ENCODE measurements around the gene PRKN.
A peak's percentile ranks its signal among the peaks of the same experiment; 100 is the strongest.

Gene PRKN

GRCh38 chr6:161682982-161683381, 1044.6 kb downstream of the PRKN start:
- no peak overlapping the region for H3K27ac ChIP-seq (ENCODE audit: low read length)
- H2AFZ ChIP-seq (ENCODE audit: low read length): no peak overlapping the region
- H3K4me3 ChIP-seq (ENCODE audit: low read length): no peak overlapping the region
- no peak overlapping the region for H3K4me2 ChIP-seq (ENCODE audit: low read depth, low read length)
- H3K79me2 ChIP-seq (ENCODE audit: low read length): no peaks in the 10 kb centered on the region
- no peak for TF ChIP-seq EZH2phosphoT487 (IDR thresholded peaks at IDR 0.05; ENCODE audit: low read length)
- TF ChIP-seq, protein P1, sequence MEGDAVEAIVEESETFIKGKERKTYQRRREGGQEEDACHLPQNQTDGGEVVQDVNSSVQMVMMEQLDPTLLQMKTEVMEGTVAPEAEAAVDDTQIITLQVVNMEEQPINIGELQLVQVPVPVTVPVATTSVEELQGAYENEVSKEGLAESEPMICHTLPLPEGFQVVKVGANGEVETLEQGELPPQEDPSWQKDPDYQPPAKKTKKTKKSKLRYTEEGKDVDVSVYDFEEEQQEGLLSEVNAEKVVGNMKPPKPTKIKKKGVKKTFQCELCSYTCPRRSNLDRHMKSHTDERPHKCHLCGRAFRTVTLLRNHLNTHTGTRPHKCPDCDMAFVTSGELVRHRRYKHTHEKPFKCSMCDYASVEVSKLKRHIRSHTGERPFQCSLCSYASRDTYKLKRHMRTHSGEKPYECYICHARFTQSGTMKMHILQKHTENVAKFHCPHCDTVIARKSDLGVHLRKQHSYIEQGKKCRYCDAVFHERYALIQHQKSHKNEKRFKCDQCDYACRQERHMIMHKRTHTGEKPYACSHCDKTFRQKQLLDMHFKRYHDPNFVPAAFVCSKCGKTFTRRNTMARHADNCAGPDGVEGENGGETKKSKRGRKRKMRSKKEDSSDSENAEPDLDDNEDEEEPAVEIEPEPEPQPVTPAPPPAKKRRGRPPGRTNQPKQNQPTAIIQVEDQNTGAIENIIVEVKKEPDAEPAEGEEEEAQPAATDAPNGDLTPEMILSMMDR (IDR thresholded peaks at IDR 0.05; ENCODE audit: low read length): no peak
- no peak for TF ChIP-seq EZH2 (optimal IDR thresholded peaks at IDR 0.05; ENCODE audit: low read depth, low read length)
- no peak overlapping the region for H3K9ac ChIP-seq (ENCODE audit: low read length)
- no peaks in the 10 kb centered on the region for H4K20me1 ChIP-seq (ENCODE audit: insufficient read depth, low read length)
- no peak for DNase-seq
- H3K27me3 ChIP-seq (replicated peaks; ENCODE audit: insufficient read depth, low read length): no peaks in the 10 kb centered on the region
- H3K9me2 ChIP-seq (replicated peaks; ENCODE audit: insufficient read depth, low read length): no peaks in the 10 kb centered on the region
- no peaks in the 10 kb centered on the region for H3F3A ChIP-seq (ENCODE audit: insufficient read depth, low read length)
- no peaks in the 10 kb centered on the region for H3K36me3 ChIP-seq (replicated peaks; ENCODE audit: insufficient read depth, low read length)
- H3K9me3 ChIP-seq (replicated peaks; ENCODE audit: insufficient read depth, low read length): no peaks in the 10 kb centered on the region
- H3K4me1 ChIP-seq (ENCODE audit: low read length): no peaks in the 10 kb centered on the region

- Histone ChIP-seq H3K27ac (ENCODE audit: low read length) (no peak overlapping the region), H3K9me3 (replicated peaks; ENCODE audit: insufficient read depth, low read length) (no peaks in the 10 kb centered on the region), H3K9ac (ENCODE audit: low read length) (no peak overlapping the region), H3K4me2 (ENCODE audit: low read depth, low read length) (no peak overlapping the region), H2AFZ (ENCODE audit: low read length) (no peak overlapping the region), H4K20me1 (ENCODE audit: insufficient read depth, low read length) (no peaks in the 10 kb centered on the region), H3K4me3 (ENCODE audit: low read length) (no peak overlapping the region), H3K79me2 (ENCODE audit: low read length) (no peaks in the 10 kb centered on the region), H3K36me3 (replicated peaks; ENCODE audit: insufficient read depth, low read length) (no peaks in the 10 kb centered on the region), H3K9me2 (replicated peaks; ENCODE audit: insufficient read depth, low read length) (no peaks in the 10 kb centered on the region), H3K4me1 (ENCODE audit: low read length) (0 out of 2 replicates have a peak, but pooled peaks cover 6% of the 10 kb centered on the region), H3K27me3 (replicated peaks; ENCODE audit: insufficient read depth, low read length) (no peaks in the 10 kb centered on the region), H3F3A (ENCODE audit: insufficient read depth, low read length) (no peaks in the 10 kb centered on the region)
- no peak for DNase-seq
- TF ChIP-seq EZH2phosphoT487 (IDR thresholded peaks at IDR 0.05; ENCODE audit: low read length): no peak
- TF ChIP-seq EZH2 (optimal IDR thresholded peaks at IDR 0.05; ENCODE audit: low read depth, low read length): no peak
- TF ChIP-seq, protein P1 (IDR thresholded peaks at IDR 0.05; ENCODE audit: low read length): no peak
Observed at GRCh38 chr6:161679980-161680538, 1047.5 kb downstream of the PRKN start.

DNA sequence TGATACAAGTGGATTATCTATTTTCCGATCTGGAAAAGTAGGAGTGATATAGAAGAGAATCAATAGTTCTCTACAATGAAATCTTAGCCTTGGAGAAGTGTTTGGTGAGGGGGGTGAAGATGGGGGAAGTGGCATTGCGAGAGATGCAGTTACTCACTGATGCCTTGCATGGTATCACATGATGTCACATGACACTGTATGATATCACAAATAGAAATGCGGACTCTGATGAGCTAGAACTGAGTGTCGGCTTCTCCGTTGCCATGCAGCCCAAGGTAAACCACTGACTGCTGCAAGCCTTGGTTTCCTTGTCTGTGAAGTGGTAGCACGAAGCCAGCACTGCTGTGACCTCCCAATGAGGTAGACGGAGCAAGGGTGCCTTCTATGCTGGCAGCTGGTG, 1050.4 kb downstream of the PRKN start:
- Histone ChIP-seq H3K36me3 (replicated peaks; ENCODE audit: insufficient read depth, low read length) (no peaks in the 10 kb centered on the region), H3K9me2 (replicated peaks; ENCODE audit: insufficient read depth, low read length) (no peaks in the 10 kb centered on the region), H3K79me2 (ENCODE audit: low read length) (no peaks in the 10 kb centered on the region), H3K4me3 (ENCODE audit: low read length) (no peak overlapping the region), H4K20me1 (ENCODE audit: insufficient read depth, low read length) (no peaks in the 10 kb centered on the region), H3K4me2 (ENCODE audit: low read depth, low read length) (no peak overlapping the region), H2AFZ (ENCODE audit: low read length) (0 out of 2 replicates have a peak overlapping the region, but pooled peaks have one; percentile 9), H3K9ac (ENCODE audit: low read length) (no peak overlapping the region), H3K27ac (ENCODE audit: low read length) (no peak overlapping the region; the same call in 1 of the 2 replicates), H3K4me1 (ENCODE audit: low read length) (0 out of 2 replicates have a peak, but pooled peaks cover 6% of the 10 kb centered on the region), H3K27me3 (replicated peaks; ENCODE audit: insufficient read depth, low read length) (no peaks in the 10 kb centered on the region), H3F3A (ENCODE audit: insufficient read depth, low read length) (no peaks in the 10 kb centered on the region), H3K9me3 (replicated peaks; ENCODE audit: insufficient read depth, low read length) (no peaks in the 10 kb centered on the region)
- no peak for DNase-seq
- TF ChIP-seq EZH2phosphoT487 (IDR thresholded peaks at IDR 0.05; ENCODE audit: low read length) (no peak), EZH2 (optimal IDR thresholded peaks at IDR 0.05; ENCODE audit: low read depth, low read length) (no peak)
- TF ChIP-seq, protein P1 (IDR thresholded peaks at IDR 0.05; ENCODE audit: low read length): no peak
